Left ventricle myocardium inferior (tissue), 1 donor: ENCODE results near the gene RORC. TPM values are rescaled to one million over a fixed set of nuclear protein-coding genes. Genes with fewer than 3 reads are reported as not detected.

Experiments
- DNase-seq: peaks from one replicate; pipeline ENCODE4 v3.0.0-alpha.2; 2020
- H3K27ac ChIP-seq: fragments of 200-600 bp; replicated peaks from 2 replicates; pipeline ENCODE4 v1.8.0; 2021
- H3K27me3 ChIP-seq: fragments of 200-600 bp; 2 replicates; pipeline ENCODE4 v1.8.0; 2021; ENCODE audit warnings: low read depth
- H3K36me3 ChIP-seq: fragments of 200-600 bp; 2 replicates; pipeline ENCODE4 v1.8.0; 2021
- H3K4me1 ChIP-seq: fragments of 200-600 bp; 2 replicates; pipeline ENCODE4 v1.8.0; 2021
- H3K4me3 ChIP-seq: fragments of 200-600 bp; 2 replicates; pipeline ENCODE4 v1.8.0; 2021; ENCODE audit warnings: mild to moderate bottlenecking, moderate library complexity
- H3K9me3 ChIP-seq: fragments of 200-600 bp; replicated peaks from 2 replicates; pipeline ENCODE4 v1.8.0; 2021
- intact Hi-C: fragments of 100-400 bp; cut with micrococcal nuclease; formaldehyde crosslinking; loops from one replicate; pipeline ENCODE4 v1.11.0; 2022
- total RNA-seq: library from RNA; stranded (reverse); fragmentation: NEBNext Ultra II Directional; extraction: Animal tissue kit (Norgen Biotek cat#: 25700); gene quantifications from one replicate; pipeline ENCODE4 v1.2.1, GENCODE V29; 2021
- TF ChIP-seq, protein P1 (sequence below): fragments of 200-600 bp; IDR thresholded peaks from 2 replicates; pipeline ENCODE4 v1.8.0; 2021; ENCODE audit warnings: antibody characterized with exemption, mild to moderate bottlenecking, borderline replicate concordance
- donor health status: DM: no; HTN: yes; CAD: no; lungs with severe emphysema.

Gene RORC
- total RNA-seq, 1 donor from 2014 or later = 10.3 TPM

DNA sequence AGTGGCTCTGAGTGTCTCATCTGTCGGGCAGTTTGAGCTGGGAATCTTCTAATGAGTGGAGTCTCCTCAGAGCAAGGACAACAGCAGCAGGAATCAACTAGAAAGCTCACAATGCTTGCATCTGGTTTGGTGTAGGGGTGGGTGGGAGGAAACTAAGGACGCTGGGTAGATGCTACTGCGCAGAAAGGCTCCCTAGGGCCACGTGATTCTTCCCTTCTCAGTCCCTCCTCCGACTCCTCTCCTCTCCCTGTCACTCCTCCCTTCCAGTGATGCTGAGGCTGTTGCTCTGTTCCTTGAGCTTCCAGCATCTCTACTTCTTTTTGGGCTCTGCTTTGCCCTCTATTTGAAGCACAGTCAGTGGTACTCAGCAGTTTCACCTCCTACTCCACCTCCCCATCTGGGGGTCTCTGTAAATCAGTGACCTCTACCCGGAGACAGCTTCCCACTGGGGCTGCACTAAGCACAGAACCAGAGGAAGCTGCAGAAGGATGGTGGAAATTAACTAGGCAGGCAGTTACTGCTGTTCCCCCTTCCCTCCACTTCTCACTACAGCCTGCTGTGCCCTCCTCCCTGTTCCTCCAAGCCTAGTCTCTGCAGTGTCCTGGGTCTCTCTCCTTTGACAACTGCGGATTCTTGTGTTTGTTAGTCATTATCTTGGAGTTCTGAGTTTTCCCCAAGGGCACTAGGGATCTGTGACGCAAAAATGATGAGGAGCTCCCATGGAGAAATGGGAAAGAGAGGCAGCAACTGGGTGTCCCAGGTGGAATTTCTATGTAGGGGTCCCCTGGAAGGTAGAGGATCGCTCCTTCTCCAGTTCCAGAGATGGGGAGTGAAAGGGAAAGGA is 32.2 kb downstream of the RORC start:
- H3K36me3 ChIP-seq = no peaks in the 10 kb centered on the region
- DNase-seq = no peak
- no peak overlapping the region for H3K27ac ChIP-seq
- no peak overlapping the region for H3K4me3 ChIP-seq
- H3K4me1 ChIP-seq = no peaks in the 10 kb centered on the region
- peaks cover 42% of the 10 kb centered on the region for H3K27me3 ChIP-seq
- TF ChIP-seq, protein P1, sequence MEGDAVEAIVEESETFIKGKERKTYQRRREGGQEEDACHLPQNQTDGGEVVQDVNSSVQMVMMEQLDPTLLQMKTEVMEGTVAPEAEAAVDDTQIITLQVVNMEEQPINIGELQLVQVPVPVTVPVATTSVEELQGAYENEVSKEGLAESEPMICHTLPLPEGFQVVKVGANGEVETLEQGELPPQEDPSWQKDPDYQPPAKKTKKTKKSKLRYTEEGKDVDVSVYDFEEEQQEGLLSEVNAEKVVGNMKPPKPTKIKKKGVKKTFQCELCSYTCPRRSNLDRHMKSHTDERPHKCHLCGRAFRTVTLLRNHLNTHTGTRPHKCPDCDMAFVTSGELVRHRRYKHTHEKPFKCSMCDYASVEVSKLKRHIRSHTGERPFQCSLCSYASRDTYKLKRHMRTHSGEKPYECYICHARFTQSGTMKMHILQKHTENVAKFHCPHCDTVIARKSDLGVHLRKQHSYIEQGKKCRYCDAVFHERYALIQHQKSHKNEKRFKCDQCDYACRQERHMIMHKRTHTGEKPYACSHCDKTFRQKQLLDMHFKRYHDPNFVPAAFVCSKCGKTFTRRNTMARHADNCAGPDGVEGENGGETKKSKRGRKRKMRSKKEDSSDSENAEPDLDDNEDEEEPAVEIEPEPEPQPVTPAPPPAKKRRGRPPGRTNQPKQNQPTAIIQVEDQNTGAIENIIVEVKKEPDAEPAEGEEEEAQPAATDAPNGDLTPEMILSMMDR = no peak
- H3K9me3 ChIP-seq = no peaks in the 10 kb centered on the region
- intact Hi-C loops = no loop called here

DNA sequence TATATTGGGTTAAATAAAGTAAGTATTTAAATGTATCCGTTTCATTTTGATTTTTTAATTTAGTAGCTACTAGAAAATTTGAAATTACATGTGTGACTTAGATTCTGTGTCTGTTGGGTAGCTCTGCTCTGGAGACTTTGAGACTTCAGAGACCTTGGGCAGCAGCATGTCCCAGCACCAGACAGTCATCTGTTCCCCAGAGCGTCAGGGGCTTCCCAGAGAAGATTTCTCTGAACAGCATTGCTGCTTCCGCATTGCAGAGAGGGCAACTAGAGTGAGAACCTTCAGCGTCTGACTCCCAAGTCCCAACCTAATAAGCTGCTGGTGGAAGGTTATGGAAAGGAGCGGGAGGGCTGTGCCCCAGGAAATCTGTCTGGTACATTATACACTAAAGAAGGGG is 33.0 kb downstream of the RORC start:
- H3K4me1 ChIP-seq = no peaks in the 10 kb centered on the region
- DNase-seq = no peak
- H3K27me3 ChIP-seq = peaks cover 42% of the 10 kb centered on the region
- no peaks in the 10 kb centered on the region for H3K9me3 ChIP-seq
- intact Hi-C loops = no loop called here
- no peaks in the 10 kb centered on the region for H3K36me3 ChIP-seq
- TF ChIP-seq, protein P1 = no peak
- H3K4me3 ChIP-seq = no peak overlapping the region
- H3K27ac ChIP-seq = no peak overlapping the region

DNA sequence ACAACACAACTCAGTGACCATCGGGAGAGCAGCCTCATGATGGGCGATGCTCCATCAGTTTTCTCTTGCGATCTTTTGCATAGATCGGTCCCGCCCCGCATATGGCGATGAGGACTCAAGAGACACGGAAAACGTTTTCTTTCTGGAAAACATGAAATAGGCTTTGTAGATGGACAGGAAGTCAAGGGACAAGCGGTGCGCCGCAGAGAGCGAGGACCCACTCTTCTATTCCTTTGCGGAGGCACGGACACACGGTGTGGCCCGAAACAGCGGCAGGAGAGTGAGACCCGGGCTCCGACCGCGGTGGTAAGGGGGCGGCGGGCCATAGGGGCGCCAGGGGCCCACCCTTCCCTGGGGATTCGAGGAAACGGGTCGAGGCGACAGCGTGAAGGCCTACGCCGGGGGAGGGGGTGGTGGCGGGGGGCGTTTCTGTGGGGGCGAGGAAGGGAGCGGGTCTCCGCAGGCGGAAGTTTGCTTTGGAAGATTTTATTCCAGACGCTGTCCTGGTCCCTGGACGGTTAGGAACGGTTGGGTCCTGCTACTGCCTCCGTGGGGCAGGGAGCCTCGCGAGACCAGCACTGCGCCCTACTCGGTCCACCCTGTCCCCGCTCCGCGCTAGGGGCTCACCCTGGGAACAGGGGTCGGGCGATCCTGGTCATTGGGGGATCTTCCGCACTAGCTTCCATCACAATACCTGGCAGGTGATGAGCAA is 40.5 kb downstream of the RORC start:
- Histone ChIP-seq H3K27me3 (no peaks in the 10 kb centered on the region), H3K36me3 (no peaks in the 10 kb centered on the region), H3K4me1 (peaks cover 22% of the 10 kb centered on the region), H3K9me3 (no peaks in the 10 kb centered on the region), H3K27ac (peak overlapping the region; percentile 54), H3K4me3 (peak overlapping the region; percentile 75)
- DNase-seq = no peak
- TF ChIP-seq, protein P1 = no peak
- intact Hi-C loops = no loop called here

DNA sequence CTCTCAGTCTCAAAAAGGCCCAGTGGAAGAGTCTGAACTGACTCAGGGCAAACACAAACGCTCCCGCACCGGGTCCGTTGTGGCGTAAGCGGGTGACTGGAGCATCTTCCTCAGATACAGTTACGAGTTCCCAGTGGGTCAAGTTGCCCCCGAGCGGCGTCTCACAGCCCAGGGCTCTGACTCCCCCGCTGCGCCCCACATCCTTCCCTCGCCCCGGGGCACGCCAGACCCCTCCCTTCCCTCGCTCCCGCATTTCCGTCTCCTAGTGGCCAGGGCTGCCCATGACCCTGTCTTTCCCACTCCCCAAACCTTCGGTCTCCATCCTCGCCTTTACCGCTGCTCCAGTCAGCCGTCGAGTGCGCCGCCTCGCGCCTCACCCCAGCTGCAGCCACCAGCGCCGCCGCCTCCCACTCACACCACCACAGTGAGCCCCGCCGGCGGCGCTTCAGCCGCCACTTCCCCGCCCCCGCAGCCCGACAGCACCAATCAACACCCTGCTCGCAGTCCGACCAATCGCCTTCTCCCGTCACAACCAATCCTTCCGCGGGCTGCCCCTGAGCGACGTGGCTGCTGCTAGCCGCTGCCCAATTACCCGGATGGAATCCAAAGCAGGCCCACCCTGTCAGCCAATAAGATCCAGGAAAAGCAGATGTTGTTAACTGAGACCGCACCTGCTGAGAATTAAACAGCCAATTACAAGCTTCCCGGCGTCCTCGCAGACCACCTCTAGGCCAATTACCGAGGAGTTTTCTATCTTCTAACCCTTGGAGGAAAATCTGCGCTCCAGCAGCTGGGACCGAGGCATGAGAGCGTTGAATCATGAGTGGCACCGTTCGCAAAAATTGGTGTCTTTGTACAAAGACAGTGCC is 41.3 kb downstream of the RORC start, which contains the start of gene TDRKH:
Gene TDRKH (minus strand): TSS at position 430 of the 869 bp plus-strand sequence. CDS start 7,478 bp downstream, outside the sequence.
- peak; percentile 98 for DNase-seq
- Histone ChIP-seq H3K27ac (peak within 1 kb of the TSS; percentile 68), H3K9me3 (no peaks in the 10 kb centered on the region), H3K27me3 (no peaks in the 10 kb centered on the region), H3K36me3 (no peaks in the 10 kb centered on the region), H3K4me1 (peaks cover 22% of the 10 kb centered on the region), H3K4me3 (peak within 1 kb of the TSS; percentile 75)
- intact Hi-C loops = no loop called here
- TF ChIP-seq, protein P1 = peak; percentile 42

DNA sequence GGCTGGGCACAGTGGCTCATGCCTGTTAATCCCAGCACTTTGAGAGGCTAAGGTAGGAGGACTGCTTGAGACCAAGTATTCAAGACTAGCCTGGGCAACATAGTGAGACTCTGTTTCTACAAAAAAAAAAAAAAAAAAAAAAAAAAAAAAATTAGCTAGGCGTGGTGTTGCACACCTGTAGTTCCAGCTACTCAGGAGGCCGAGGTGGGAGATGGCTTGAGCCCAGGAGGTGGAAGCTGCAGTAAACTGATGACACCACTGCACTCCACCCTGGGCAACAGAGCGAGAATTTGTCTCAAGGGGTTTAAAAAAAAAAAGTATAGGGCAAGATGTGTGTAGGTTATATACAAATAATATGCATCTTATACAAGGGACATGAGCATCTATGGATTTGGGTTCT is 43.9 kb downstream of the RORC start:
- Histone ChIP-seq H3K36me3 (no peaks in the 10 kb centered on the region), H3K4me3 (no peak overlapping the region), H3K9me3 (no peaks in the 10 kb centered on the region), H3K27ac (no peak overlapping the region), H3K27me3 (no peaks in the 10 kb centered on the region), H3K4me1 (peaks cover 22% of the 10 kb centered on the region)
- intact Hi-C loops = no loop called here
- TF ChIP-seq, protein P1 = no peak
- DNase-seq = no peak
